ENCODE measurements around the gene FKBP1C.
"Not testable (repeated sequence)": the region's sequence is repeated elsewhere in the genome, so short reads cannot be mapped to it uniquely, and the experiment has no call there.

FKBP1C gene

DNA sequence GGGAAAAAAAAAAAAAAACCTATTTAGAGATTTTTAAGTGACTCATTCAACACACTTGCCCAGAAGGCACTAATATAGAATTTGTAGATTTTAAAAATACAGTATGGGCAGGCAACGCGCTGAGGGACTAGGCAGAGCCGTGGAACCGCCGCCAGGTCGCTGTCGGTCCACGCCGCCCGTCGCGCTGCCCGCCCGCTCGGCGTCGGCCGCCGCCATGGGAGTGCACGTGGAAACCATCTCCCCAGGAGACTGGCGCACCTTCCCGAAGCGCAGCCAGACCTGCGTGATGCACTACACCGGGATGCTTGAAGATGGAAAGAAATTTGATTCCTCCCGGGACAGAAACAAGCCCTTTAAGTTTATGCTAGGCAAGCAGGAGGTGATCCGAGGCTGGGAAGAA is at the start of gene FKBP1C:
Gene FKBP1C, plus strand, starts transcription at position 127 of the 400 bp plus-strand sequence.
- TF ChIP-seq GATA3, GATA2 (IDR thresholded peaks at IDR 0.05; ENCODE audit: low read depth, low read length): not testable (repeated sequence)

GRCh38 chr6:63174173-63174572 is 37.1 kb upstream of the FKBP1C start:
- no peak for TF ChIP-seq GATA2 (IDR thresholded peaks at IDR 0.05; ENCODE audit: low read depth, low read length)
- TF ChIP-seq GATA3 (IDR thresholded peaks at IDR 0.05; ENCODE audit: low read depth, low read length) = no peak

DNA sequence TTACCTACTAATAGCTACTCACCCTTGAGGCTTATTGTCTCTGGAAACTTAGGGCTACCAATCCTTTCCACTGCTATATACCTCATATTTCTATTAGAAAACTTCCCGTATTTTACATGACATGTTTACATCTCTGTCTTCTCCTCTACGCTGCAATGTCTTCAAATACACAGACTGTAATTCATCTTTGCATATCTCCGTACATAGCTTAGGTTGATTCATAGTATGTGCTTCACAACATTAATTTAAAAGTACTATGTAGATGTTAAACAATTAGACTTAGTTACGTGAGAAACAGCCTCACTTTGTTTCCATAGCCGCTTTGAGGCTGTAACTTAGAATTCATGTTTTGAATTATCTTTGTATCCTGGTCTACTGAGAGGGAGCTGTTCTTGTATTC is 35.1 kb upstream of the FKBP1C start:
- TF ChIP-seq GATA3 (IDR thresholded peaks at IDR 0.05; ENCODE audit: low read depth, low read length) (no peak), GATA2 (IDR thresholded peaks at IDR 0.05; ENCODE audit: low read depth, low read length) (no peak)

DNA sequence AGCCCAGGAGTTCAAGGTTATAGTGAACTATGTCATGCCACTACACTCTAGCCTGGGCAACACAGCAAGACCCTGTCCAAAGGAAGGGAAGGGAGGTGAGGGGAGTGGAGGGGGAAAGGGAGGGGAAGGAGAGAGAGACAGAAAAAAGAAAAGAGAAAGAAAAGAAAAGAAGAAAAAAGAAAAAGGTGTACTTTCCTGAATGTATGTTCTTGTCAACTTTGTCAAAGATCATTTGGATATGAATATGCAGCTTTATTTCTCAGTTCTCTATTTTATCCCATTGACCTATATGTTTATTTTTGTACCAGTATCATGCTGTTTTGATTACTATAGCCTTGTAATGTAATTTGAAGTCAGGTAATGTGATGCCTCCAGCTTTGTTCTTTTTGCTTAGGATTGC is 30.9 kb upstream of the FKBP1C start:
- TF ChIP-seq GATA2 (IDR thresholded peaks at IDR 0.05; ENCODE audit: low read depth, low read length) = no peak
- TF ChIP-seq GATA3 (IDR thresholded peaks at IDR 0.05; ENCODE audit: low read depth, low read length) = no peak

DNA sequence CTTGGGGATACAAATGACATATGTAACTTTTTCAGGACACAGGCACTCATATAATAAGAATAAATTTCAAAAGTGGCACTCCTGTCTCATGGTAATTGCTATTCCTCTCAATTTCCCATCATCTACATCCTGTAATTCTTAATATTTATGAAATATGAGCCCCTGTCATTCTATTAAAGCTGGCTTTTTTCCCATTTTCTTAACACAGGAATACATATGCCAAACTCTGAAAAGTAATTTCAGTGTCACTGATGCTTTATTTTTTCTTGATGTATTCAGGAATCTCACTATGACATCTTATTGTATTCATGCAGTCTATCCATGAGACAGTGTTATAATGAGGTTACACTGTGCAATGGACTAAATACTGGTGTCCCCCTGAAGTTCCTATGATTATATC is 24.3 kb upstream of the FKBP1C start:
- TF ChIP-seq GATA3 (IDR thresholded peaks at IDR 0.05; ENCODE audit: low read depth, low read length) (no peak), GATA2 (IDR thresholded peaks at IDR 0.05; ENCODE audit: low read depth, low read length) (no peak)

DNA sequence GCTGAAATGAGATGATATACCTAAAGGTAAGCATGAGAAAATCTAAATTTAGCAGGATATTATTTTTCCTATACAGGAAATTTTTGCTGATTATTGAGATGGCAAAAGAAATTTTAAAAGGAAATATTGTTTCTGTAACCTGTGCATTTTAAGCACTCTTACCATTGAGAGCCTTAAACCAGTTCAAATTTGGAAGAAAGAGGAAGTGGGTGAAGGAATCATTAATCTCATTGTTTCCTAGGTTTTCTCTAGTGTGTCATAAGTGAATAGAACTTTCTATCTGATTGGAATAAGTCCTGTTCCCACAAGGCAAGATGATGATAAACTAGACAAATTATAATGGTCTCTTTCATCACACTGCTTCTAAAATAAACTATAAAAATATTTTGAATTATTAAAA is 22.4 kb upstream of the FKBP1C start:
- TF ChIP-seq GATA3 (IDR thresholded peaks at IDR 0.05; ENCODE audit: low read depth, low read length) (no peak), GATA2 (IDR thresholded peaks at IDR 0.05; ENCODE audit: low read depth, low read length) (no peak)

- TF ChIP-seq GATA3 (IDR thresholded peaks at IDR 0.05; ENCODE audit: low read depth, low read length) (no peak), GATA2 (IDR thresholded peaks at IDR 0.05; ENCODE audit: low read depth, low read length) (no peak)
Measured at GRCh38 chr6:63193324-63193723, 17.9 kb upstream of the FKBP1C start.

GRCh38 chr6:63197741-63198140 is 13.5 kb upstream of the FKBP1C start:
- no peak for TF ChIP-seq GATA3 (IDR thresholded peaks at IDR 0.05; ENCODE audit: low read depth, low read length)
- no peak for TF ChIP-seq GATA2 (IDR thresholded peaks at IDR 0.05; ENCODE audit: low read depth, low read length)

DNA sequence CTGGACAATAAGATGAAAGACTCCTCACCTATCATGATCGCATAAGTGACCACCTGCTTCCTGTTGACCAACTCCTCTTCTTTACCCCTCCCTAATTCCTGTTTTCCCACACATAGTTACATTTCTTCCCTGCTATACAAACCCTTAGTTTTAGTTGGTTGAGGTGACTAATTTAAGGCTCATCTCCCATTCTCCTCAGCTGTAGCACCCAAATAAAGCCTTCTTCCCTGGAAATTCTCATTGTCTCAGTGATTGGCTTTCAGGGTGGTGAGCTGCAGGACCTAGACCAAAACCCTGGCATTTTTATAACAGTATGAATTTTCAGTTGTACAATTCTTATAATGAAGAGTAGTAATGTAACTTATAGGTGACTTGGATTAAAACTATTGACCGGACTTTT is 2.1 kb downstream of the FKBP1C start:
- TF ChIP-seq GATA3 (IDR thresholded peaks at IDR 0.05; ENCODE audit: low read depth, low read length) = no peak
- no peak for TF ChIP-seq GATA2 (IDR thresholded peaks at IDR 0.05; ENCODE audit: low read depth, low read length)

- TF ChIP-seq GATA2 (IDR thresholded peaks at IDR 0.05; ENCODE audit: low read depth, low read length) = no peak
Measured at GRCh38 chr6:63214816-63215215, 3.5 kb downstream of the FKBP1C start.

DNA sequence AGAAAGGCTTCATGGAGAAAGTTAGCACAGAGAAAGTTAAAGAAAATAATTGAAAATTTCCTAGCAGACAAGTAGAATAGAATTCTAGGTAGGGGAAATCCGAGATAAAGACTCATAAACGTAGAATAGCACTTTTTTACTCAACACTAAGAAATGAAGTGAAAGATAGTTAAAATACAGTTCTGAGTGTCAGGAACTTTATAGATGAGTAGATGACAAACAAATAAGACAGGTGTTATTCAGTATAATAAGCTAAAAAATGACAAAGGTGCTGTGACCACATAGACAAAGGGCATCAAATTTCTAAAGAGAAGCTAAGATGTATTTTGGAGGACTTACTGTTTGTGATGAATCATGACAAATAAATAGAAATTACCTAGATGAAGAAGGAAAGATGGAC is 12.9 kb downstream of the FKBP1C start:
- no peak for TF ChIP-seq GATA3 (IDR thresholded peaks at IDR 0.05; ENCODE audit: low read depth, low read length)

- no peak for TF ChIP-seq GATA3 (IDR thresholded peaks at IDR 0.05; ENCODE audit: low read depth, low read length)
- no peak for TF ChIP-seq GATA2 (IDR thresholded peaks at IDR 0.05; ENCODE audit: low read depth, low read length)
Measured at GRCh38 chr6:63236398-63236817, 25.1 kb downstream of the FKBP1C start.

- TF ChIP-seq GATA3 (IDR thresholded peaks at IDR 0.05; ENCODE audit: low read depth, low read length) (no peak), GATA2 (IDR thresholded peaks at IDR 0.05; ENCODE audit: low read depth, low read length) (no peak)
Measured at GRCh38 chr6:63245420-63245819, 34.2 kb downstream of the FKBP1C start.

DNA sequence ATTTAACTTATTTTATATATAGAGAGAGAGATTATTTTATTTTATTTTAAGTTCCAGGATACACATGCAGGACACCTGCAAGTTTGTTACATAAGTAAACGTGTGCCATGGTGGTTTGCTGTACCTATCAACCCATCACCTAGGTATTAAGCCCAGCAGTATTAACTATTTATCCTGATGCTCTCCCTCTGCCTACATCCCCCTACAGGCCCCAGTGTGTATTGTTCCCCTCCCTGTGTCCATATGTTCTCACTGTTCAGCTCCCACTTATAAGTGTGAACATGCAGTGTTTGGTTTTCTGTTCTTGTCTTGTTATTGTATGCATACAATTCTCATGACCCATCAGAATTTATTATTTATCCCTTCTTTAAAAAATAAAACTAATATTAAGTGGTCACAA is 34.6 kb downstream of the FKBP1C start:
- TF ChIP-seq GATA3 (IDR thresholded peaks at IDR 0.05; ENCODE audit: low read depth, low read length) (no peak), GATA2 (IDR thresholded peaks at IDR 0.05; ENCODE audit: low read depth, low read length) (no peak)

DNA sequence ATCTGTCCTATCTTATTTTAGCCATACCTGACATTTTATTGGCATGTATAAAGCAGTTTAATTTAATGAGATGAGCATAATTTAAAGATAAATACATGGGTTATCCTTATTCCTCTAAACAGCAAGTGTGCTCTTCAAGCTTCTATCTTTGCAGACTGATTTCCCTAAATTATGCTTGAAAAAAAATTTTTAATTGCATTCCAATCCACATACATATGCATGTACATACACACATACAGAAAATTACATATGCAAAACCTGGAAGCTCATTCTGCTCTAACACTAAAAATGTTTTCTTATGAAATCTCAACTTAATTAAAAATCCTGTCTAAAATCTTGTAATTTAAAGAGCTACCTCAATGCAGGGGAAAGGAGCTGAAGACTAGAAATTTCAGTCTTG is 35.3 kb downstream of the FKBP1C start:
- TF ChIP-seq GATA3 (IDR thresholded peaks at IDR 0.05; ENCODE audit: low read depth, low read length) (no peak), GATA2 (IDR thresholded peaks at IDR 0.05; ENCODE audit: low read depth, low read length) (no peak)

DNA sequence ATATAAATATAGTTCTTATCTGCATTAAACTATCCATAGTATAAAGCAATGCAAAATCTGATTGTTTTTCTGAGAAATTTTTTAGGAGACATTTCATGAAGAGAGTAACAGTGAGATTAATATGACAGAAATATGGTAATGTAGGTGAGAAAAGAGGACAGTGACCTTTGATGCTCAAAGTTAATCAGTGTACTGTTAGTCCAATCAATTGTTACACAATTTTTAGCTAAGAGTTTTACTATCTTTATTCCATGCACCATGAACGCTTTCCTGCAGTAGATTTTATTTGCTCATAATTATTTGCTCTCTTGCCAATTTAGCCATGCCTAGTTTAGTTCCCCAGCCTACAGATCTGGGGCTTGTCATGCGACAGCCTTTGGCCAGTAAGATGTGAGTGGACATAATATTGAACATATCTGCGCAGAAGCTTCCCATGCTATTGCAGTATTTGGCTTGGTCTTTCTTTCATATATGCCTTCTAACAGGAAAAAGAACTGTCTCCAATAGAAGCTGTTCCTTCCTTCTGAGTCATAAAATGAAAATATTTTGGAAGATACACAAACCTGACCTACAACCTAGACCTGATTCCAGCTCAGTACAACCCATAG is 38.7 kb downstream of the FKBP1C start:
- TF ChIP-seq GATA3 (IDR thresholded peaks at IDR 0.05; ENCODE audit: low read depth, low read length) = no peak

Data from SH-SY5Y (cell line).